Gastrocnemius medialis (tissue), 4 donors: ENCODE data around the gene PRRT2.

Experiments
- POLR2A ChIP-seq, 2 donors: fragments of 450-650 bp; IDR thresholded peaks; one replicate each; pipeline ENCODE4 v1.6.1; 2017; ENCODE audit warnings: antibody characterized with exemption in 2 of 2, mild to moderate bottlenecking in 2 of 2, moderate library complexity in 2 of 2
- TF ChIP-seq, protein P1 (sequence below), 5 experiments: fragments of 450-650 bp in 3 of 5; fragments of 200-600 bp in 2 of 5; sonication (generic) in 2 of 5; IDR thresholded peaks in 4 of 5; conservative IDR thresholded peaks in 1 of 5; 1 replicate in 4 of 5; 2 replicates in 1 of 5; pipeline ENCODE4 v1.5.1; 2016 to 2019; ENCODE audit warnings: antibody characterized with exemption in 5 of 5, mild to moderate bottlenecking in 3 of 5, moderate library complexity in 3 of 5

DNA sequence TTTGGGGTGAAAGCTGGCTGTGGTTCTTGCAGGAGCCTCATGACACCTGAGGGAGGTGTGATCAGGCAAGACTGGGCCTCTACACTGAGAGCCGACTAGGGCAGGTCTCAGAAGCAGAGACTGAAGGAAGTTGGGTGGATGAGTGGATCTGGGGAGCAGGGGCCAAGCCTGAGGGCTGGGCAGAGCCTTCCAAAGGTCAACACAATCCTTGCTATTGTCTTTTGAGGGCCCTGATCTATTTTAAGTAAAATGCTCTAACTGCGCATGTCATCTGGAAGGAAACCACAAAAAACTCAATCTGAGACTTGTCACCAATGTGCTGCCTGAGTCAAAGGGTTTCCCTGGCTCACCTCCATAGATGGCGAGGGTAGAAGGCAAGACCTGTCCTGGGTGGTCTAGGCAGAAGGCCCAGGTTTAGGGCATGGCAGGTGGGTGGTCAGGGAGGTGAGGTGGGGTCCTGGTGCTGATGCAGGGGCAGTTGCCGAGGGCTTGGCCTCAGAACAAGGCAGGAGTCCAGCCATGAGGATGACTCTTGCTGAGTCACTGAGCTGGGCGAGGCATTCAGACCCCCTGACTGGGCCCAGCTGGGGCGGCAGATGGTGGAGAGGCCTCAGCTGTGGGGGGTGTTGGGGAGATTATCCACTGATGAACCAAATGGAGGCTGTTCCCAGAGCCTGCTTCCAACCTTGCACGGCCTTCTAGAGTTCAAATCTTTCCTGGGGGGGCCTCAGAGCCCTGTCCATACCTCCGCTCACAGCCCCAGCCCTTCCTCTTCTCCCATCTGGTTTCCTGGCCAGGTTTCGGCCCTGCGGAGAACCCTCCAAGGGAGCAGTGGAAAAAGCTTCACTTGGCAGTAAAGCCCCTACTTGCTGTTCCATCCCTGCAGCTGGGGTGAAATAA lies 13.4 kb downstream of the PRRT2 start:
- TF ChIP-seq, protein P1, sequence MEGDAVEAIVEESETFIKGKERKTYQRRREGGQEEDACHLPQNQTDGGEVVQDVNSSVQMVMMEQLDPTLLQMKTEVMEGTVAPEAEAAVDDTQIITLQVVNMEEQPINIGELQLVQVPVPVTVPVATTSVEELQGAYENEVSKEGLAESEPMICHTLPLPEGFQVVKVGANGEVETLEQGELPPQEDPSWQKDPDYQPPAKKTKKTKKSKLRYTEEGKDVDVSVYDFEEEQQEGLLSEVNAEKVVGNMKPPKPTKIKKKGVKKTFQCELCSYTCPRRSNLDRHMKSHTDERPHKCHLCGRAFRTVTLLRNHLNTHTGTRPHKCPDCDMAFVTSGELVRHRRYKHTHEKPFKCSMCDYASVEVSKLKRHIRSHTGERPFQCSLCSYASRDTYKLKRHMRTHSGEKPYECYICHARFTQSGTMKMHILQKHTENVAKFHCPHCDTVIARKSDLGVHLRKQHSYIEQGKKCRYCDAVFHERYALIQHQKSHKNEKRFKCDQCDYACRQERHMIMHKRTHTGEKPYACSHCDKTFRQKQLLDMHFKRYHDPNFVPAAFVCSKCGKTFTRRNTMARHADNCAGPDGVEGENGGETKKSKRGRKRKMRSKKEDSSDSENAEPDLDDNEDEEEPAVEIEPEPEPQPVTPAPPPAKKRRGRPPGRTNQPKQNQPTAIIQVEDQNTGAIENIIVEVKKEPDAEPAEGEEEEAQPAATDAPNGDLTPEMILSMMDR (IDR thresholded peaks at IDR 0.05 in 4 of 5, conservative IDR thresholded peaks at IDR 0.05 in 1 of 5): no peak
- no peak for TF ChIP-seq POLR2A (IDR thresholded peaks at IDR 0.05)
